PC-9 (cell line): Measurements from ENCODE around the gene SBF2. TPM values are rescaled to one million over a fixed set of nuclear protein-coding genes. Genes with fewer than 3 reads are reported as not detected.

Experiments
- BruUV-seq: library from RNA; stranded (reverse); fragments of 400-500 nt; replicated peaks from 2 replicates; lab custom pipeline; 2021; lab: Mats Ljungman, UMichigan
- CTCF ChIA-PET: fragments of 300-600 bp; sonication (Branson Sonifier 250); formaldehyde crosslinking; loops from one replicate; lab custom pipeline; 2022; ENCODE audit warnings: antibody characterized with exemption; lab: Charles Lee
- POLR2A ChIA-PET: fragments of 300-600 bp; sonication (Branson Sonifier 250); formaldehyde crosslinking; loops from one replicate; lab custom pipeline; 2022; ENCODE audit warnings: antibody characterized with exemption; ENCODE audit not compliant: unreplicated experiment; lab: Charles Lee
- DNase-seq, 2 experiments: peaks; one replicate each; pipeline versions ENCODE4 v3.0.0 to v3.0.0-alpha.2; 2015 to 2022; ENCODE audit warnings: mixed read lengths in 1 of 2
- H2AFZ ChIP-seq: fragments of 200-600 bp; sonication (generic); 2 replicates; pipeline ENCODE4 v1.8.1; 2017; ENCODE audit warnings: antibody characterized with exemption
- H3F3A ChIP-seq: fragments of 200-600 bp; sonication (generic); 2 replicates; pipeline ENCODE4 v1.8.1; 2017; ENCODE audit warnings: antibody characterized with exemption, mild to moderate bottlenecking, low read depth; ENCODE audit not compliant: insufficient read depth
- H3K27ac ChIP-seq: fragments of 200-600 bp; sonication (generic); 2 replicates; pipeline ENCODE4 v1.6.1; 2016; ENCODE audit warnings: mixed run types
- H3K27me3 ChIP-seq: fragments of 200-600 bp; sonication (generic); 2 replicates; pipeline ENCODE4 v1.6.1; 2016; ENCODE audit warnings: low read depth, mixed run types; ENCODE audit not compliant: insufficient read depth
- H3K36me3 ChIP-seq: fragments of 200-600 bp; sonication (generic); 2 replicates; pipeline ENCODE4 v1.6.1; 2016; ENCODE audit warnings: low read depth, mixed run types
- H3K4me1 ChIP-seq: fragments of 200-600 bp; sonication (generic); replicated peaks from 2 replicates; pipeline ENCODE4 v1.6.1; 2016; ENCODE audit warnings: mixed run types; ENCODE audit not compliant: insufficient read depth
- H3K4me2 ChIP-seq: fragments of 200-600 bp; sonication (generic); 2 replicates; pipeline ENCODE4 v1.6.1; 2017; ENCODE audit warnings: mixed run types
- H3K4me3 ChIP-seq: fragments of 200-600 bp; sonication (generic); 2 replicates; pipeline ENCODE4 v1.6.1; 2016; ENCODE audit warnings: mixed run types
- H3K79me2 ChIP-seq: fragments of 200-600 bp; sonication (generic); 2 replicates; pipeline ENCODE4 v1.6.1; 2017; ENCODE audit warnings: low read depth, mixed run types
- H3K9me2 ChIP-seq: fragments of 200-600 bp; sonication (generic); 2 replicates; pipeline ENCODE4 v1.8.1; 2017; ENCODE audit warnings: mild to moderate bottlenecking; ENCODE audit not compliant: insufficient read depth
- H3K9me3 ChIP-seq: fragments of 200-600 bp; sonication (generic); 2 replicates; pipeline ENCODE4 v1.8.1; 2016; ENCODE audit warnings: low read depth; ENCODE audit not compliant: insufficient read depth
- H4K20me1 ChIP-seq: fragments of 200-600 bp; sonication (generic); 2 replicates; pipeline ENCODE4 v1.8.1; 2017; ENCODE audit not compliant: insufficient read depth
- EZH2 ChIP-seq: fragments of 200-600 bp; sonication (generic); IDR thresholded peaks from 2 replicates; pipeline ENCODE4 v1.8.0; 2017; ENCODE audit warnings: antibody characterized with exemption, low read depth
- intact Hi-C: fragments of 100-400 bp; cut with micrococcal nuclease; formaldehyde crosslinking; loops from one replicate; pipeline ENCODE4 v1.10.0; 2022; ENCODE audit not compliant: unreplicated experiment
- total RNA-seq: library from RNA; stranded (reverse); gene quantifications from 2 replicates; pipeline ENCODE4 v1.2.3, GENCODE V29; 2021
- TF ChIP-seq, protein P1 (sequence below): fragments of 200-600 bp; sonication (generic); conservative IDR thresholded peaks from 2 replicates; pipeline ENCODE4 v1.6.1; 2017; ENCODE audit warnings: mixed run types, antibody characterized with exemption, mild to moderate bottlenecking, moderate library complexity

SBF2 gene
- total RNA-seq, 1 experiment from 2014 or later = 18.6 TPM

DNA sequence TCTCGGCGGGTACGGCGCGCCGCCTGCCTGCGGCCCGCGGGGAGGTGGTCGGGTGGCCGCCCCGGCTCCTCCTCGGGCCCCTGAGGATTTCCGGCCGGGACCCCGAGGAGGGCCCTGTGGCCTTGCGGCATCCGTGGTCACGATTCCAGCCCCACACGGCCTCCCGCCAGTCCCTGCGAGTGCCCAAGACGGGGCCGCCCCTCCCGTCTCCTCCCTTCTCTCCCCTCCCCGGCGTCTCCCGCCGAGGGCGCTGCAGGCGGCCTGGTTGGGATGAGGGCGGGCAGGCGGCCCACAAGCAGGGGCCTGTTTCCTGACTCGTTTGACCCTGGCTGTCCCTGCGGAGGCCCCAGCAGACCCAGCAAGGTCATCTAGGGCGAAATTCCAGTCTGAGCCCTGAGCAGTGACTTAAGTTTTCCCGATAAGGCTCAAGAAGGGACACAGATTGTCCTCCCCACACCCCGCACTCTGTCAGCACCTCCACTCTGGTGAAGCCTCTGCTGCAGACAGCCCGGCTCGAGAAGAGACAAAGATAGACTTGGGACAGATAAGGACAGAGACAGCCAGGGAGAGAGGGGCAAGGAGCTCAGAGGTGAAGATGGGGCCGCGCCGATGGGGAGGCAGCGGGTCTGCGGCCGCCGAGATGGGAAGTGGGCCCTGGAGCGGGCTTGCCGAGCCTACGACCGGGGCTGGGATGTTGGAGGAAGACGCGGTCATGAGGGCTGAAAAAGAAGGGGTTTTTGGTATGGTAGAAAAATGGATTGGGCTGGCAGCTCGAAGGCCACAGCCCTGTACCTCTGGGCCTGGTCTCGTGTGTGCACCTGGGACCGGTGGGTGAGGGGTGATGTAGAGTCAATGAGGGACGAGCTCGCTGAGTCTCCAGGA, 535.1 kb downstream of the SBF2 start:
- CTCF ChIA-PET = interaction anchor here (0.5 to 1.2 kb wide), 3 partner anchors 78 to 547 kb away, joined by 3 to 4 read pairs (median 3); partner anchors contain the start of gene ADM

DNA sequence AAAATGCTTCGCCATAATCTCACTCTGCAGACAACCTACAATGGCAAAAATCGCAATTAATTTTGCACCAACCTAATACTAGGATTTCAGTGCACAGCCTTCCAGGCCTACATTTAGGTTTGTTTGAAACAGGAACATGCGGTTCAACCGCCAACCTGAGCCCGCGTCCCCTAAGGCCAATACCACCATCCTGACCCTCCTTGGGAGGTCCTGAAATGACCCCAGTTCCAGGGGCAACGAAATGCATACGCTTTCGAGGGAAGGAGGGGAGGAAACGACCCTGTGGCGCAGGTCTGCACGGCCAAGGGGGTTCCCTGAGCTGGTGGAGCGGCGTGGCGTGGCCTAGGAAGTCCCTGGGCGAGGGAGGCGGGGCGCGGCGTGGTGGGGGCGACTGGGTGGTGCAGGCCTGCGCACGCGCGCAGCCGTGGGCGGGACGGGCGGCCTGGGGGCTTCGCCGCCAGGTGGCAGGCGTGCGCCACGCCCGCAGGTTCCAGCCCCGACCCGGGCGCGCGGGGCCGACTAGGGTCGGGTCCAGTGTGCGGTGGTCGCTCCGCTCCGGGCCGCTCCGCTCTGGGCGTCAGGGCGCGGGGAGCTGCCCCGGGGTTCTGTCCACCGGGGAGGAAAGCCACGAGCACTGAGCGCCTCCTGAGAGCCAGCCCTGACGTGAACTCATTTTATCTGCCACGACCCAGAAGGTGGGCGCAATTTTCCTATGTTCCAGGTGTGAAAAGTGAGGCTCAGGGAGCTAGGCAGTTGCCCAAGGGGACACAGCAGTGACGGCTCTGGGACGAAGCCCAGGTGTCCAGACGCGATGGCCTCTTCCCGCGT, 536.0 kb downstream of the SBF2 start:
- H3K27ac ChIP-seq = peak overlapping the region; percentile 76
- H3K9me2 ChIP-seq = no peaks in the 10 kb centered on the region
- peaks cover 10% of the 10 kb centered on the region; the same call in 1 of the 2 replicates for H3F3A ChIP-seq
- H3K9me3 ChIP-seq = no peaks in the 10 kb centered on the region
- no peaks in the 10 kb centered on the region for H3K27me3 ChIP-seq
- peak overlapping the region; percentile 95 for H3K4me2 ChIP-seq
- POLR2A ChIA-PET = interaction anchor here (0.5 to 0.6 kb wide), 2 partner anchors 185 to 1013 kb away, joined by 3 to 5 read pairs; partner anchors contain the start of gene WEE1
- peak overlapping the region; percentile 81 for H3K4me3 ChIP-seq
- CTCF ChIA-PET = interaction anchor here (0.5 to 1.2 kb wide), 4 partner anchors 59 to 547 kb away, joined by 3 to 8 read pairs (median 4); partner anchors contain the start of gene ADM
- 0 out of 2 replicates have a peak, but pooled peaks cover 5% of the 10 kb centered on the region for H3K79me2 ChIP-seq
- intact Hi-C loops = loop anchor here (1.0 to 5.0 kb wide), 5 partner anchors 104 to 565 kb away; no protein-coding TSS in a partner anchor
- peaks cover 29% of the 10 kb centered on the region for H3K4me1 ChIP-seq
- TF ChIP-seq, protein P1, sequence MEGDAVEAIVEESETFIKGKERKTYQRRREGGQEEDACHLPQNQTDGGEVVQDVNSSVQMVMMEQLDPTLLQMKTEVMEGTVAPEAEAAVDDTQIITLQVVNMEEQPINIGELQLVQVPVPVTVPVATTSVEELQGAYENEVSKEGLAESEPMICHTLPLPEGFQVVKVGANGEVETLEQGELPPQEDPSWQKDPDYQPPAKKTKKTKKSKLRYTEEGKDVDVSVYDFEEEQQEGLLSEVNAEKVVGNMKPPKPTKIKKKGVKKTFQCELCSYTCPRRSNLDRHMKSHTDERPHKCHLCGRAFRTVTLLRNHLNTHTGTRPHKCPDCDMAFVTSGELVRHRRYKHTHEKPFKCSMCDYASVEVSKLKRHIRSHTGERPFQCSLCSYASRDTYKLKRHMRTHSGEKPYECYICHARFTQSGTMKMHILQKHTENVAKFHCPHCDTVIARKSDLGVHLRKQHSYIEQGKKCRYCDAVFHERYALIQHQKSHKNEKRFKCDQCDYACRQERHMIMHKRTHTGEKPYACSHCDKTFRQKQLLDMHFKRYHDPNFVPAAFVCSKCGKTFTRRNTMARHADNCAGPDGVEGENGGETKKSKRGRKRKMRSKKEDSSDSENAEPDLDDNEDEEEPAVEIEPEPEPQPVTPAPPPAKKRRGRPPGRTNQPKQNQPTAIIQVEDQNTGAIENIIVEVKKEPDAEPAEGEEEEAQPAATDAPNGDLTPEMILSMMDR = peak; percentile 42; the same call in 1 of the 2 replicates
- TF ChIP-seq EZH2 = no peak
- peak overlapping the region; percentile 98 for H2AFZ ChIP-seq
- BruUV-seq = no TSS peak
- H4K20me1 ChIP-seq = no peaks in the 10 kb centered on the region
- H3K36me3 ChIP-seq = no peaks in the 10 kb centered on the region
- DNase-seq = peak in 1 of 2 experiments; percentile 75

More for the DNA sequence above, 535.1 kb downstream of the SBF2 start:
- Histone ChIP-seq H3K9me2 (no peaks in the 10 kb centered on the region), H3K4me1 (peaks cover 25% of the 10 kb centered on the region), H3K27ac (peak overlapping the region; percentile 76), H4K20me1 (no peaks in the 10 kb centered on the region), H3K36me3 (no peaks in the 10 kb centered on the region), H3K79me2 (0 out of 2 replicates have a peak, but pooled peaks cover 5% of the 10 kb centered on the region), H3K4me3 (peak overlapping the region; percentile 81), H3K9me3 (no peaks in the 10 kb centered on the region), H3K27me3 (no peaks in the 10 kb centered on the region), H3K4me2 (peak overlapping the region; percentile 95), H2AFZ (peak overlapping the region; percentile 98), H3F3A (peaks cover 10% of the 10 kb centered on the region; the same call in 1 of the 2 replicates)
- no peak for TF ChIP-seq EZH2
- TF ChIP-seq, protein P1 = no peak
- BruUV-seq = TSS peak; percentile 55
- DNase-seq = peak in 1 of 2 experiments; percentile 60
- intact Hi-C loops = loop anchor here (1.0 to 5.0 kb wide), 6 partner anchors 103 to 607 kb away; no protein-coding TSS in a partner anchor
- POLR2A ChIA-PET = interaction anchor here (0.5 to 0.8 kb wide), 2 partner anchors 11 to 186 kb away, joined by 3 to 4 read pairs; partner anchors contain the start of gene WEE1
